Measurements from ENCODE around the gene BBS9.

The BBS9 gene

DNA sequence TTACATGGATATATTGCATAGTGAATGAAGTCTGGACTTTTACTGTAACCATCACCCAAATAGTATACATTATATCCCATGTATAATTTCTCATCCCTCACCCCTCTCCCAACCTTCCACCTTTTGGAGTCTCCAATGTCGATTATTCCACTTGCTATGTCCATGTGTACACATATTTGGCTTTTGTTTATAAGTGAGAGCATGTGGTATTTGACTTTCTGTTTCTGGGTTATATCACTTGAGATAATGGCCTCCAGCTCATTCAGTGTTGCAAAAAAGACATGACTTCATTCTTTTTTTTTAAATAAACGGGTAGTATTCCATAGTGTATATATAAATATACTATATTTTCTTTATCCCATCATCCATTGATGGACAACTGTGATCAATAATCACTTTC is 487.4 kb downstream of the BBS9 start:
- TF ChIP-seq, protein P1, sequence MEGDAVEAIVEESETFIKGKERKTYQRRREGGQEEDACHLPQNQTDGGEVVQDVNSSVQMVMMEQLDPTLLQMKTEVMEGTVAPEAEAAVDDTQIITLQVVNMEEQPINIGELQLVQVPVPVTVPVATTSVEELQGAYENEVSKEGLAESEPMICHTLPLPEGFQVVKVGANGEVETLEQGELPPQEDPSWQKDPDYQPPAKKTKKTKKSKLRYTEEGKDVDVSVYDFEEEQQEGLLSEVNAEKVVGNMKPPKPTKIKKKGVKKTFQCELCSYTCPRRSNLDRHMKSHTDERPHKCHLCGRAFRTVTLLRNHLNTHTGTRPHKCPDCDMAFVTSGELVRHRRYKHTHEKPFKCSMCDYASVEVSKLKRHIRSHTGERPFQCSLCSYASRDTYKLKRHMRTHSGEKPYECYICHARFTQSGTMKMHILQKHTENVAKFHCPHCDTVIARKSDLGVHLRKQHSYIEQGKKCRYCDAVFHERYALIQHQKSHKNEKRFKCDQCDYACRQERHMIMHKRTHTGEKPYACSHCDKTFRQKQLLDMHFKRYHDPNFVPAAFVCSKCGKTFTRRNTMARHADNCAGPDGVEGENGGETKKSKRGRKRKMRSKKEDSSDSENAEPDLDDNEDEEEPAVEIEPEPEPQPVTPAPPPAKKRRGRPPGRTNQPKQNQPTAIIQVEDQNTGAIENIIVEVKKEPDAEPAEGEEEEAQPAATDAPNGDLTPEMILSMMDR (IDR thresholded peaks at IDR 0.05; ENCODE audit: insufficient read depth, low read length, poor library complexity, severe bottlenecking), result no peak
- no peak for TF ChIP-seq EZH2phosphoT487 (conservative IDR thresholded peaks at IDR 0.05; ENCODE audit: low read length)
- Histone ChIP-seq H2AFZ (ENCODE audit: low read depth, low read length, severe bottlenecking) (no peak overlapping the region), H3K9ac (ENCODE audit: low read length) (no peak overlapping the region), H3K4me2 (ENCODE audit: low read depth, low read length, poor library complexity, severe bottlenecking) (no peak overlapping the region), H3F3A (ENCODE audit: insufficient read depth) (no peaks in the 10 kb centered on the region), H3K9me2 (replicated peaks; ENCODE audit: insufficient read depth, low read length) (no peaks in the 10 kb centered on the region), H3K79me2 (ENCODE audit: insufficient read depth, low read length) (no peaks in the 10 kb centered on the region), H3K27ac (ENCODE audit: low read depth, low read length) (no peak overlapping the region), H3K9me3 (ENCODE audit: insufficient read depth, low read length) (peaks cover 4% of the 10 kb centered on the region; the same call in 1 of the 2 replicates), H3K27me3 (ENCODE audit: low read length) (no peaks in the 10 kb centered on the region), H4K20me1 (ENCODE audit: low read depth, low read length) (no peaks in the 10 kb centered on the region), H3K36me3 (ENCODE audit: low read length) (no peaks in the 10 kb centered on the region), H3K4me3 (ENCODE audit: insufficient read depth, low read length, poor library complexity, severe bottlenecking) (no peak overlapping the region)

DNA sequence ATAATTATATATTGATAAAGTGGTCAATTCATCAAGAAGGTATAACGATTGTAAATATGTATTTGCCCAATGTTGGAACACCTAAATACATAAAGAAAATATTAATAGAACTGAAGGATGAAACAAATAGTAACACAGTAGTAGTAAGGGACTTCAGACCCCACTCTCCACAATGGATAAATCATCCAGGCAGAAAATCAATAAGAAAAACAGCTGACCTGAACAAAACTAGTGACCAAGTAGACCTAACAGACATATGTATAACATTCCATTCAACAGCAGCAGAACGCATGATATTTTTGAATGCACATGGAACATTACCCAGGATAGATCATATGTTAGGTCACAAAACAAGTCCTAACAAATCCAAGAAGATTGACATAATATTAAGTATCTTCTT is 489.9 kb downstream of the BBS9 start:
- no peak for TF ChIP-seq EZH2phosphoT487 (conservative IDR thresholded peaks at IDR 0.05; ENCODE audit: low read length)
- TF ChIP-seq, protein P1 (IDR thresholded peaks at IDR 0.05; ENCODE audit: insufficient read depth, low read length, poor library complexity, severe bottlenecking), result no peak
- no peaks in the 10 kb centered on the region for H3F3A ChIP-seq (ENCODE audit: insufficient read depth)
- H3K27ac ChIP-seq (ENCODE audit: low read depth, low read length), result no peak overlapping the region
- no peaks in the 10 kb centered on the region for H3K36me3 ChIP-seq (ENCODE audit: low read length)
- H3K4me2 ChIP-seq (ENCODE audit: low read depth, low read length, poor library complexity, severe bottlenecking), result no peak overlapping the region
- peaks cover 4% of the 10 kb centered on the region; the same call in 1 of the 2 replicates for H3K9me3 ChIP-seq (ENCODE audit: insufficient read depth, low read length)
- no peaks in the 10 kb centered on the region for H4K20me1 ChIP-seq (ENCODE audit: low read depth, low read length)
- no peaks in the 10 kb centered on the region for H3K79me2 ChIP-seq (ENCODE audit: insufficient read depth, low read length)
- no peaks in the 10 kb centered on the region for H3K9me2 ChIP-seq (replicated peaks; ENCODE audit: insufficient read depth, low read length)
- no peak overlapping the region for H3K4me3 ChIP-seq (ENCODE audit: insufficient read depth, low read length, poor library complexity, severe bottlenecking)
- no peaks in the 10 kb centered on the region for H3K27me3 ChIP-seq (ENCODE audit: low read length)
- H2AFZ ChIP-seq (ENCODE audit: low read depth, low read length, severe bottlenecking), result no peak overlapping the region
- H3K9ac ChIP-seq (ENCODE audit: low read length), result no peak overlapping the region

DNA sequence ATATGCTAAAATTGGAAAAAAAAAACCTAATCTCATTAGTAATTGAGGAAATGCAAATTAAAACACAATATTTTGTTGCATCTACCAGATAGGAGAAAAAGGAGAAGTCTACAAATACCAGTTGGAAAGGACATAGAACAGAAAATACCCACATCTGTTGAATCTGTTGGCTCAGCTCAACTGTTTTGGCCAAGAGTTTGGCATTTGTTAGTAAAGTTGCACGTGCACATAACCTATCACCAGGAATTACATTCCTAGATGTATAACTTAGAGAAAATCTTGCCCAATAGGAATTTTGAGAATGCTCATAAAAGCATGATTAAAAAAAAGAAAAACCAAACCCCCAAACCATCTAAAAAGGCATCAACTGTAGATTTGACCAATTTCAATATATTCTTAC is 493.9 kb downstream of the BBS9 start:
- Histone ChIP-seq H3K27me3 (ENCODE audit: low read length) (no peaks in the 10 kb centered on the region), H3K36me3 (ENCODE audit: low read length) (no peaks in the 10 kb centered on the region), H3K4me3 (ENCODE audit: insufficient read depth, low read length, poor library complexity, severe bottlenecking) (no peak overlapping the region), H3K27ac (ENCODE audit: low read depth, low read length) (no peak overlapping the region), H3K9me3 (ENCODE audit: insufficient read depth, low read length) (peaks cover 4% of the 10 kb centered on the region; the same call in 1 of the 2 replicates), H4K20me1 (ENCODE audit: low read depth, low read length) (no peaks in the 10 kb centered on the region), H3K9me2 (replicated peaks; ENCODE audit: insufficient read depth, low read length) (no peaks in the 10 kb centered on the region), H3K9ac (ENCODE audit: low read length) (no peak overlapping the region), H3F3A (ENCODE audit: insufficient read depth) (no peaks in the 10 kb centered on the region), H2AFZ (ENCODE audit: low read depth, low read length, severe bottlenecking) (no peak overlapping the region), H3K79me2 (ENCODE audit: insufficient read depth, low read length) (no peaks in the 10 kb centered on the region), H3K4me2 (ENCODE audit: low read depth, low read length, poor library complexity, severe bottlenecking) (no peak overlapping the region)
- TF ChIP-seq, protein P1 (IDR thresholded peaks at IDR 0.05; ENCODE audit: insufficient read depth, low read length, poor library complexity, severe bottlenecking), result no peak
- no peak for TF ChIP-seq EZH2phosphoT487 (conservative IDR thresholded peaks at IDR 0.05; ENCODE audit: low read length)

All from SU-DHL-6 (cell line).